Activated CD4-positive, alpha-beta T cell treated with anti-CD3 and anti-CD28 coated beads, Interleukin-10, Interleukin-2, amounts not matched to agents 100 ng/mL and 50 ng/mL, durations not matched to agents 16 hours and 8 hours (primary cell): ENCODE data around the gene BDKRB1.

ENCODE experiments used
- DNase-seq: peaks from one replicate; pipeline ENCODE4 v3.0.0-alpha.2; 2020

BDKRB1 gene

DNA sequence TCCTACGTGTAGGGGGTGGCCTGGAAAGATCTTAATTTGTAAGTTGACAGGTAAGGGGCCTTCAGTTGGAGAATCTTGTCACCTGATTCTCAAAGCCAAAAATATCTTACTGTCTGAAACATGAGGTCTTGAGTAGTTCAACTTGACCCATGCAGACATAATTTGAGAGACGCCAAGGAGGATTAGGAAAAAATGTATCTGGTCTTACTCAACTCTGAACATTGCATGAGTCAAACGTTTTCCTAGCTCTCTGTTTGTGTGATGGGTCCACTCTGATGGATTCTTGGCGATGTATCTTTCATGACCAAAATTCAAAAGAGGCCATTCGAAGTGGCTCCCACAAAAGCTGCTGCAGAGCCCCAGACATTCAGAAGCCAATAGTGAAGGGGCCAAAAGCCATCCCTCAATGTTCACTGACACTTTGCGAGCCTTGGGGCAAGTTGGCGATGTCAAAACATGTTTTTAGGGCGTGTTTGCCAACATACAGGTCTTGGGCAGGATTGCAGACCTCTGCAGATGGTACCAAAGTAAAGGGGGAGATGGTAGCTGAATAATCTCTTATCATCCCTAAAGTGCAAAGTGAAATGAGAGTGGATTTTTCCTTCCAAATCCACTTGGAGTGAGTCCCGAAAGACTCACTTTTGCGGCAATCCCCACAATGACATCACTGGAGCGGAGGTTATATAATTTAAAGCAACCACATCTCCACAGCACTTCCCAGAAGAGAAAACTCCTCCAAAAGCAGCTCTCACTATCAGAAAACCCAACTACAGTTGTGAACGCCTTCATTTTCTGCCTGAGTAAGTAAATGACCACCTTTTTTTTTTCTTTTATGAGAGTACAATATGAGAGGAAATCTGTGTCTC lies at the start of gene BDKRB1:
Gene BDKRB1, plus strand, starts transcription at position 710 of the 866 bp plus-strand sequence. CDS start 7,473 bp downstream, outside the sequence.
- no peak for DNase-seq

DNA sequence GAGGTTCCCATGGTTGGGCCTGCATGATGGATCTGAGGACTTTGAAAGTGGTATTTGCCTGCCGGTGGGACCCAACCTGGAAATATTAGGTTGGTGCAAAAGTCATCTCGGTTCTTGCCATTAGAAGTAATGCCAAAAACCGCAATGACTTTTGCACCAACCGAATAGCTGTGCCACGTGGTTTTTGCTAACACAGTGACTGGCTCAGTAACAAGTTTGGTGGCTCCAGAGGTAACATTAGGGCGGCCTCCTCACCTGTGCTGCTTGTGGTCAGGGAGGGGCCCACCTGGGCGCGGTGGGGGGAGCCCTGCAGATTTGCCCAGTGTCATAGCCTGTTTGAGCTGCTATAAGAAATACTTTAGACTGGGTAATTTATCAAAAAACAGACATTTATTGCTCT lies 49.5 kb upstream of the BDKRB1 start:
- no peak for DNase-seq

DNA sequence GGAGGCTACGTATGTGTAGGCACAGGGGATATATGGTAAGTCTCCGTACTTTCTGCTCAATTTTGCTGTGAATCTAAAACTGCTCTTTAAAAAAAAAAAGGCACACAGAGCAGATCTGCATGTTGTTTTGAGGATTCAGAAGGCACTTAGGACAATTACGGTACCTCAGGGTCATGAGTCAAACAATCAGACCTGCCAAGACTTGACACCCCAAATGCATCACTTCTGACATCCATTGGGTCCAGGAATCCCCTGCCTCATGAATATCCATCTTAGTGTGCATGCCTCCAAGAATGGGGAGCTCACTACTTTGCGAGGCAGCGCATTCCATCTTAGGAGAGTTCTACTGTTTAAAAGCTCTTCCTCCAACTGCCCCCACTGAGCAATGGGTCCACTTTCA lies 48.3 kb upstream of the BDKRB1 start:
- no peak for DNase-seq

DNA sequence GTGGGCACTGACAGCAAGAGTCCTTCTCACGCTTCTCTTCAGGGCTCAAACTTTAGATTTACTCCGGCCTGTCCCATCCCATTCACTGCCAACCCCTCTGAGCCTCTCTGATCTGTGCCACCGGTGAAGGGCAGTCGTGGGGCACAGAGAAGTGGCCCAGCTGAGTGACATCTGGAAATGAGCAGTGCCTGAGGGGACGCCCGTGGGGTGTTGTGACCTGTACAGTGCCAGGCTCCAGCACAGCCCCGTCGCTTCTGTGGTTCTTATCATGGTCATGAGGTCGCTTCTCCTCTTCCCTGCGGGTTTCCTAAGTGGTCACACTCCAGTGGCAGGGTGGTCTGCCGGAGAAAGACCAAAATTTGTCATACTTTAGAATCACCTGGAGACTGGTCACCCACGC lies 47.3 kb upstream of the BDKRB1 start:
- no peak for DNase-seq

DNA sequence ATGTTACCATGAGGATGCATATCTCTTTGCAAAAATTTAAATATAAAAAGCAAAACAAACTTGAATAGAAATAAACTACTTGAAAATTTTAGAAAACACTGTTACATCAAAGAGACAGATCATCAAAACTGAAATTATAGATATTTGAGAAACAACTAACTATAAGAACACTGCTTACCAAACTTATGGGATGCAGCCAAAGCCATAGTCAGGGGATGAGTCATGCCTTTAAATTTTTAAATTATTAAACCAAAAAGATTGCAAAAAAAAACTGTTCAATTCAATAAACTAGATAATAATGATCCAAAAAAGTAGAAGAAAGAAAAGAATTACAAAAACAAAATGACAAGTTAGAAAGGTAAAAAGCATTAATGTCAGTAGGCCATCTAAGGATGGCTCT lies 43.9 kb upstream of the BDKRB1 start:
- no peak for DNase-seq

DNA sequence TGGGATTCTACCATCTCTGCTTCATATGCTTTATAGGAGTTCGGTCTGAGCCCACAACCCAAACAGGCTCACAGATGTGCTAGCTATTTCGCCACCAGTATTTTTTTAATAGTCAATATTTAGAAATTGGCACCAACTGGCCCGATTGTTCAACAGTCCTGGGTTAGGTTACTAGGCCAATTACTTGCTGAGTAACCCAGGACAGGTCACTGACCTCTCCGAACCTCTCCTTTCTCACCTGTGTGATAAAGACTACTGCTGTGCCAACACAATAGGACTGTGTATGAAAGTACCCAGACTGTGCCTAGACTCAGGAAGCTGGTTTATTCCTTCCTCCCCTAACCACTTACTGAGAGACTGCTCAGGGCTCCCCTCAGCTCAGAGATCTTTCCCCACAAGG lies 43.1 kb upstream of the BDKRB1 start:
- DNase-seq = no peak

DNA sequence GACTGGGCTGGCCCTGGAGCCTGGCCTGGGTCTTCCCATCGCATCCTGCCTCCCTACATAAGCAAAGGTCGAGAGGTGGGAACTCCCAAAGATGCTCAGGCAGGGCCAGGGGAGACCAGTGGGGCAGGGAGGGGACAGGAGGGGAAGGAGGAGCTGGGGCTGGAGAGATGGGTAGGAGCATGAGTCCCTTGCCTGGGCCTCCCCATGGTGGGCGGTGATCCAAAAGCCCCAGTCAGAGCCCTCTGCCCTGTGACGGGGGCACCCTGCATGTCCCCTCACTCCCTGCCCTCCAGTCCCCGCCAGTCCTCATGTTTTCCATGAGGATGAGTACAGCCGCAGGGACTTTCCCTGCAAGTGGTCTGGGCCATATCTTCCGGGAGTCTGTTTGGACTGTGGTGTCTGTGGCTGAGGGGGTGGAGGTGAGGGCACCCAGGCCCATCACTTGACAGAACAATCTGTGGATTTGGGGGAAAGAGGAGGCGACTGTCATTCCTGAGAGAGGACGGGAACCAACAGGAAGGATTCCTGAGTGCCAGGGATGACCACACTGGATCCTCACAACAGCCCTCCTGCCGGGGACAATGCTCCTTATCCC lies 42.0 kb upstream of the BDKRB1 start:
- DNase-seq = no peak

DNA sequence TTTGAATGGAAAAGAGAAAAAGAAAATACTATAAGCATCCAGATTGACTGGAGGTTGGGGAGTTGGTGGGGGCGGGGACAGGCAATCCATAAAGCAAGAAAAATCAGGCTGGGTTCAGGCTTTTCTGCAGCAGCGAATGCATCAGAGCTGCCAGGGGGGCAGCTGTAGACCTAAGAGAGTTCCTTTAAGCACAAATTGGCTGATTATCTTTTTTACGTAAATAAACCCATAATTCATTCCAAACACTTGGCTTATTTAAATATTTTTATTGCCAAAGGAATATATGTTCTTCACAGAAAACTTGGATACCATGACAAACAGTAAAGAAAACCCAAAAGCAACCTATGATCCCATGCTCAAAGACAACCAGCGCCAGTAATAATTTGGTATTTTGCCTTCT lies 41.2 kb upstream of the BDKRB1 start:
- DNase-seq = no peak

DNA sequence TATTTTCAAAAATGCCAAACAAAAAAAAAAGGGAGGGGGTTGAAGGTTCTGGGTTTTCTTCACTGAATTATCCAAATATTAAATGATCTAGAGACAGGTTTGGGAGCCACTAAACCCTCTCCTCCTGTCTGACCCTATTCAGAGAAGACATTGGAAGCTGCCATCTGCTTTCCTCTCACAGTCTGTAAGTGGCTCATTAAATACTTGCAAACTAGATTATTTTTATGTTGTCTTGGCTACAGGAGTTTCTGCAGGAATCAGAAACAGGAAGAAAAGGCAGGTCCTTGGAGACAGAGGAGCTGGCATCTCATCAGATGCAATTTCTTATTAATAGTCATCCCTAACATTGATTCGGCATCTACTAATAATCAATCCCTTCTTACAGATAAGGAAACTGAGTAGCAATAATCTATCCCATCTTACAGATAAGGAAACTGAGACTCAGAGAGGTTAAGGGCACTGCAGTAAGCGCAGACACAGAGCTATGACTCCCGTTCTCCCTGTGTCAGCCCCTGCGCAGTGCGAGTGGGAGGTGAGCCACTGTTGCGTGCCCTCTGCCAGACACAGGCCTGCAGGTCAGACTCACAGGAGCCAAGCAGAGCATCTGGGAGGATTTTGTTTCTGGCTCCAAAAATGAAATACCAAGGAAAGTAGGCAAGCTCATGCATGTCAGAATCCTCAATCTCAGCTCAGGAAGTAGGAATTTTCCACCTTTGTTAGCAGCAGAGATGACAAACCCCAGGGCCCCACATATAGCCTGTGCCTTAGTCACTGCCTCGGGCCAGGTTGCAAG lies 40.4 kb upstream of the BDKRB1 start:
- DNase-seq = no peak

DNA sequence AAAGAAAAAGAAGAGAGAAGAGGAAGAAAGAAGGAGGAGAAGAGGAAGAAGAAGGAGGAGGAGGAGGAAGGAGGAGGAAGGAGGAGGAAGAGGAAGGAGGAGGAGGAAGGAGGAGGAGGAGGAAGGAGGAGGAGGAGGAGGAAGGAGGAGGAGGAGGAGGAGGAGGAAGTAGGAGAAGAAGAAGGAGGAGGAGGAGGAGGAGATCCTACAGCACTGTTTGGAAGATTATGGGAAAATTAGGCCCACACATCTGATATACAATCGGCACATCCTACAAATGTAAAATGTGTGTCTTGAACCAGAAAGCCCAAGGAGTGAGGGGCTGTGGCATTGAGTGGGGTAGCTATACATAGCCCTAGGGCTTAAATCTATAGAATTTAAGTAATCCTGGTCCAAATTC lies 39.4 kb upstream of the BDKRB1 start:
- no peak for DNase-seq

DNA sequence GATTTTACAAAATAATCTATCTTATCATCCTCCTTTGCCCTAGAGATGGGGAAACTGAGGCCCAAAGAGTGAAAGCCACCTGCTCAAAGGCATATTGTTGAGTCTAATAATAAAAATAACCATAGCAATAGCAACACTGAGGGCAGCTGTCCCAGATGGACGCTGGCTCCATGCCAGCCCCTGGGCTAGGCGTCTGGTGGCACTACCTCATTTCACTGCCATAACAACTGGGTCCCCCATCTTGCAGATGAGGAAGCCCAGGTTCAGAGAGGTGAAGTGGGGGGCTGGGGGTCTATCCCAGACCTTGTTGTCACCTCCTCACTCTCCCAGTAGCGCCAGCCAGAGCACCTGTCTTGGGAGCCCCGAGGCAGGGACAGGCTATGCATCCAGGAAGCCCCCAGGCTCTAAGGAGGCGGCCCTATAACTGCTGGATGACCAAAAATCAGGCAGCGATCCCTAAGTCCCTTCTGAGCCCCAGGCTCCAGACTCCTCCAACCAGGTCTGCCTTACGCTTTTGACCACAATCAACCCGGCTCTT lies 38.6 kb upstream of the BDKRB1 start:
- no peak for DNase-seq

DNA sequence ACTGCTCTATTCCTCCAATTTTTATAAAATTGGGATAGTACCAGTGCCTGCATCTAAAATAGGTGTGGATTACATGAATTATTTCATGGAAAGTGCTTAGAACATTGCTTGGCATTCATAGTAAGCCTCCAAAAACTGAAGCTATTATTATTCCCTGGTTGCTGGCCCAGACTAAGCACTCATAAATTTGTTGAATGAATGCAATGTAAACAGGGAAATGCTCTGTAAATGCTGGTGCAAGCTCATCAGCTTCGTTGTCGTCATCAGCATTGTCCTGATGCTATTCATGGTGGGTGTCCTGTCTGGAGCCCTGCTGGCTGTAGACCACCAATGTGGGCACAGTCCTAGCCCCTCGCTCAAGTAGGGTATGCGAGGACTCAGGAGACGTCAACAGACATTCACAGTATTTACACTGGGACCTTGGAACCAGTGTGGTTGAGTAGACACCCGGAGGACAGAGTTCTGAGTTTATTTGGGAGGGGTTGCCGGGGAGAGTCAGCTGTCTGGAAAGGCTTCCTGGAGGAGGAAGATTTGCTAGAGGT lies 34.8 kb upstream of the BDKRB1 start:
- DNase-seq = no peak

DNA sequence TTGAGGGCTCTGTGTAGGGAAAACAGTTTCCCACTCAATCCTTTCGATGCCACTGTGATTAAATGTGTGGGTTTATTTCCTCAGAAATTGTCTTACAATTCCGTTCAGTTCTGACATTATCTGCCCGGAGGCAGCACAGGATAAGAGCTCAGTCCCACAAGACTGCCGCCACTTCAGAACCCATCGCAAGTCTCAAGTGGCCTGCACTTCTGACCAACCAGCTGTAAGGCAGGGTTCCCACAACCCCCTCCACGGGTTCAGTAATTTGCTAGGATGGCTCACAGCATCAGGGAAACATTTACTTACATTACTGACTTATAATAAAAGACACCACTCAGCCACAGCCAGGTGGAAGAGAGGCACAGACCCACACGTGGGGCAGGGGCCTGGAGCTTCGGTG lies 34.2 kb upstream of the BDKRB1 start:
- no peak for DNase-seq

DNA sequence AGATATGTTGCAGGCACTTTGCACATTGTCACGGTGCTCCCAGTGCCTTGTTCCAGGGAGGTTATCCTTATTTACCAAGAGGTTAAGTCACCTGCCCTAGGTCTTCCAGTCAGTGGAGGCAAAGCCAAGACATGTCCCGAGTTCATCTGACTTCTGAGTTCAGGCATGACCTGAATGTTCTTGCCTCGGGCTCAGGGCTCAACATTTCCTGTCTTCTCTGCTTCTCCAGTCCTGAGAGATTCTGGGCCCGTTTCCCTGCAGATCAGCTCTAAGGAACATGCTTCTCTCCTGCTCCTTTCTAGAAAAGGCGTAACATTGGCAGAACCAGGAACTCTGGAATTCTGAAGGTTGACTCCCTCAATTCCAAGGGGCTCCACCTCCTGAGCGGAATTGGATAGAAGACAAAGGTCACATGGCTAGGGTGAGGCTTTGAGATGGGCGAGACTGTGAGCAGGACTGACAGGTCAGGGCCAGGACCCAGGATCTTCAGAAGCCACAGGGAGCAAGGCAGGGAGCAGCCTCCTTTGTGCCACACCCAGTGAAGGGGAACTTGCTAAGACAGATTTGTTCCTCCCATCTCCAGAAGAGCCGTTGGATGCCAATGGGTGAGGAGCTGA lies 31.4 kb upstream of the BDKRB1 start:
- DNase-seq = no peak

DNA sequence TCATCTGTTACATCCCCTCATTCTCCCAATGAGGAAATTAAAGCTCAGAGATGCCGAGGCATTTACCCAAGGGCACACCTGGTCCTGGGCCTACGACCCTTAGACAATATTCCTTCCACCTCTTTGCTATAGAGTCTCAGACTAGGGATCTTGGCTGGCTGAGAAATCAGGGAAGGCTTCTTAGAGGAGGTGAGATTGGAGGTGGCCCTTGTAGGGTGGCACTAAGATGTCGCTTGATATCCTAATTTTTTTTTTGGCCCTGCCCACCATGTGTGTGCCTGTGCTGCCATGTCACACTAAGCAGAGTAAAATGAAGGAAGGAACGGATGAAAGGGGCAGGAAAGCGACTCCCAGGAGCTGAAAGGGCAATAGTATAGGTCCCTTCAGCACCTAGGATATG lies 30.8 kb upstream of the BDKRB1 start:
- no peak for DNase-seq

DNA sequence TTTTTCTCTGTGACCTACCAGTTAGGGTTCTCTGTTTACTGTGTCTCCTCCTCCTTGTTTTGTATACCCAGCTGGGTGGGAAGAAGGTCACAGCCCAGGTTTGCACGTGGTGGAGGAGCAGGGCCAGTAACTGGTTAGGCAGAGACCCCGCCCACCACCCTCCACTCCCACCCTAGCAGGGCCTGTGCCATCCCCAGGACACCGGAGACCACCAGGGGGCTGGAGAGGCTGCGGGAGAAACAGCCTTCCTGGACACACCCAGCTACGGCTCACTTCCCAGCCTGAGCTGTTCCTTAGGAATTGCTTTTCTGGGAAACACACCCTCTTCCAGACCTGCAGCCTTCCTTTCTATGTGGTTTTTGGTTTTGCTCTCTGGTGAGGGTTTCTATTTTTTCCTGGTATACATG lies 30.3 kb upstream of the BDKRB1 start:
- no peak for DNase-seq

DNA sequence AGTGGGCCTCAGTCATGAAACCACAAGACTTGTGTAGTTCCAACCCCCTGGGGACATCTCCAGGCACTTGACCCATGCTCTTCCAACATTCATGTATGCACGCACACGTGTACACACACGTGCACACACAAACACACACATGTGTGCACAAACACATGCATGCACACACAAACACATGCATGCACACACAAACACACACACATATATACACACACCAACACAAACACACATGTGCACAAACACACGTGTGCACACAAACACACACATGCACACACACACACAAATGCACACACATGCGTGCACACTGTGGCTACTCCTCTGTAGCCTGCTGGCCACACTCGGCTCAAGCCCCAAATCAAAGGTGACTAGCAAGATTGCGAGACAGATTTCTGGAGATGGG lies 28.6 kb upstream of the BDKRB1 start:
- DNase-seq = no peak

DNA sequence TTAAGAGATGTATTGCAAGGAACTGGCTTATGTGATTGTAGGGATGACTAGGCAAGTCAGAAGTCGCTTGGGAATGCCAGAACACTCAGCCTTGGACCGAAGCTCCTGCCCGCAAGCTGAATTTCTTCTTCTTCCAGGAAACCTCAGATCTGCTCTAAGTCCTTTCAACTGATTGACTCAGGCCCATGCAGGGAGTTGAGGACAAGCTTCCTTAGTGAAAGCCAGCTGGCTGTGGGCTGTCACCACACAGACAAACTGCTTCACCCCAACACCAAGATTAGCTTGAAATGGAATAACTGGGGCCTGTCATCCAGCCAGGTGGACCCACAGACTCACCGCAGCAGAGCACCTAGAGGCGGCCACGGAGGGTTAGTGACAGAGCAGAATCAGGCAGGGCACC lies 26.7 kb upstream of the BDKRB1 start:
- no peak for DNase-seq

DNA sequence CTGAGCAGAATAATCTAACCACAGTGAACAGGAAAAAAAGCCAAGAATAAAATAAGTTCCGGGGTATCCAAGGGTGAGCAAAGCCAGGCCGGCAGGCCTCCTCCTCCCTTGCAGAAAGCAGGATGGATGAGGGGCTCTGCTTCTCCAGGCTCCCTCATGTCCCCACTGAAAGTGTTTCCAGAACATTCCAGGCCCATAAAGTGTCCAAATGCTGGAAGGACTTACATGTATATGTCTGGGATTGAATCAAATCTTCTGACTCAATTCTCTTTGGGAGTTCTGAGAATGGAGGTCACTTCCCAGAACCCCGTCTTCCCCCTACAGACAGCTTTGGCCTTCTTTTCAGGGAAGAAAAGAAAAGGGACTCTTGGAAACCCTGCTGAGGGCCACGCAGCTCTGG lies 25.0 kb upstream of the BDKRB1 start:
- no peak for DNase-seq

DNA sequence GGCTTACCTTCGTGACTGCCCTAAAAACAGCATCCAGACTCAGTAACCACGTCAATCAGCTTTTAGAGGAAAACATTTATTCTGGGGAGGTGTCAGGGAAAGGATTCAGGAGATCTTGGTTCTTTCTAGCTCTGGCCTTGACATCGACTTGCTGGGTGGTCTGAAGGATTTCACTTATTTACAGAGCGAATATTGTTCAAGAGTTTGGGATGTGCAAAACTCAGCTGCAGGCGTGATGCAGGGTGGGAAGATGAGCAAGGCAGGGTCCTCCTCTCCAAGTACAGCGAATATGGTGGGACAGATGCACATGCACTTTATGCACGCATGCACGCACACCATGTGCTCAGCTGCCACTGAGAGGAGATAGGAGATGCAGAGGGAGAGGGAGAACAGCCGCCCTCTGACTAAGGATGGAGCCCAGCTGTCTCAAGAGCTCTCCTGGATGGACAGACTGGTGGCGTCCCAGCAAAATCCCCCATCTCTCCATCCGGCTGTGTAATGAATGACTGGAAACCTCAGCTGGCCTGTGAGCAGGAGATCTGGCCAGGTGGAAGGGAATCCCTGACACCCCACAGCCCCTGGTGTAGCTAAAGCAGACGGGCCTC lies 24.4 kb upstream of the BDKRB1 start:
- no peak for DNase-seq

DNA sequence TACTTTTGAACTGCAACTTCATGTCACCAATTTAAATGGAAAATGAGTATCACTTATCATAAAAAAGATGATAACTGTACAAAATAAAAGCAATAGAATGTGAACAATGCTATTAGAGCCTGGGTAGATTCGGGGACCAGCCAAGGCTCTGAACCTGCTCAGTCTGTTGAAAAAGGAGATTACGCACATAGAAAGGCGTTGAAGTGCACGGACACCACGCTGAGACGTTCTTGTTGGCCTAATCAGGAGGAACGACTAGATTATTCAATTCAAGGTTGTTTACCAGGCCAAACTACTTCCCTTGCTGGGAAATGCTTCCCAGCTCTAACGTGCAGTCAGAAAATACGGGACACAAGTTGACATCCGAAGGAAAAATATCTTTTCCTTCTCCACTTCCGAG lies 23.5 kb upstream of the BDKRB1 start:
- no peak for DNase-seq

DNA sequence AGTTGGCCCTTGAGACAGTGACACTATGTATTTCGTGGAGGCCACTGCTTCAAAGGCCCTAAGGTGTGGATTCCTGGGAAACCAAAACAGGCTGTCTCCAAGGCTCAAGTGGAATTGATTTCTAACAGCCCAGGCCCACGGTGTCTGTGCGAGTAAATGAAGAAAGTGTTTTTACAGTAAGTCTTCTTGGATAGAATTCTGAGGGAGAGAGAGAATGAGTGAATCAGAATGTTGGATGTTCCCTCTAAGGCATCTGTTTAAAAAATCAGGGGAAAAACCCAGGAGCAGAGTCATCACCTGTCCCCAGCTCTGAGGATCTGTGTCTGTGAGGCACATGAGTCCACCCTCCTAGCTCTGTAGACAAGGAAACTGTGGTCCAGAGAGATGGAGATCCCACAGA lies 22.3 kb upstream of the BDKRB1 start:
- no peak for DNase-seq
